ENCODE data around the gene TBC1D5.

Gene TBC1D5

DNA sequence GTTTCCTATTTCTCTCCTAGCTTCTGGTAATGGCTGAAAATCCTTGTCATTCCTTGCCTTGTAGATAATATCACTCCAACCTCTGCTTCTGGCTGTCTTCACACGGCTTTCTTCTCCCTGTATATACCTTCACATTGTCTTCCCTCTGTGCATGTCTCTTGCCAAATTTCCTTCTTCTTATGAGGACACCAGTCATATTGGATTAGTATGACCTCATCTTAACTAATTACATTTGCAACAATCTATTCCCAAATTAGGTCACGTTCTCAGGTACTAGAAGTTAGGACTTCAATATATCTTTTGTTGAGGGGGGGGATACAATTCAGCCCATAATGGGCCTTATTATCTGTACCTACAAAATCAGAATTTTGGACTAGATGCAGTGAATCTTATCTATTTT, 440.3 kb downstream of the TBC1D5 start:
- H3K9me3 ChIP-seq (ENCODE audit: control insufficient read depth, insufficient read depth, low read length), result no peaks in the 10 kb centered on the region
- H3K36me3 ChIP-seq (ENCODE audit: control insufficient read depth, low read length), result no peaks in the 10 kb centered on the region
- no peaks in the 10 kb centered on the region for H3F3A ChIP-seq (ENCODE audit: control insufficient read depth, insufficient read depth)
- no peak overlapping the region for H3K4me2 ChIP-seq (ENCODE audit: low read length)
- H4K20me1 ChIP-seq (ENCODE audit: control insufficient read depth, insufficient read depth, low read depth, low read length), result no peaks in the 10 kb centered on the region
- TF ChIP-seq EZH2phosphoT487 (IDR thresholded peaks at IDR 0.05; ENCODE audit: borderline replicate concordance, low read length), result no peak
- TF ChIP-seq, protein P1, sequence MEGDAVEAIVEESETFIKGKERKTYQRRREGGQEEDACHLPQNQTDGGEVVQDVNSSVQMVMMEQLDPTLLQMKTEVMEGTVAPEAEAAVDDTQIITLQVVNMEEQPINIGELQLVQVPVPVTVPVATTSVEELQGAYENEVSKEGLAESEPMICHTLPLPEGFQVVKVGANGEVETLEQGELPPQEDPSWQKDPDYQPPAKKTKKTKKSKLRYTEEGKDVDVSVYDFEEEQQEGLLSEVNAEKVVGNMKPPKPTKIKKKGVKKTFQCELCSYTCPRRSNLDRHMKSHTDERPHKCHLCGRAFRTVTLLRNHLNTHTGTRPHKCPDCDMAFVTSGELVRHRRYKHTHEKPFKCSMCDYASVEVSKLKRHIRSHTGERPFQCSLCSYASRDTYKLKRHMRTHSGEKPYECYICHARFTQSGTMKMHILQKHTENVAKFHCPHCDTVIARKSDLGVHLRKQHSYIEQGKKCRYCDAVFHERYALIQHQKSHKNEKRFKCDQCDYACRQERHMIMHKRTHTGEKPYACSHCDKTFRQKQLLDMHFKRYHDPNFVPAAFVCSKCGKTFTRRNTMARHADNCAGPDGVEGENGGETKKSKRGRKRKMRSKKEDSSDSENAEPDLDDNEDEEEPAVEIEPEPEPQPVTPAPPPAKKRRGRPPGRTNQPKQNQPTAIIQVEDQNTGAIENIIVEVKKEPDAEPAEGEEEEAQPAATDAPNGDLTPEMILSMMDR (IDR thresholded peaks at IDR 0.05; ENCODE audit: low read depth, low read length, poor library complexity, severe bottlenecking), result no peak
- H3K4me1 ChIP-seq (ENCODE audit: control insufficient read depth, low read length), result no peaks in the 10 kb centered on the region
- no peaks in the 10 kb centered on the region for H3K9me2 ChIP-seq (replicated peaks; ENCODE audit: control insufficient read depth, low read length)
- H3K79me2 ChIP-seq (ENCODE audit: control insufficient read depth, low read length), result no peaks in the 10 kb centered on the region
- no peak overlapping the region for H3K4me3 ChIP-seq (ENCODE audit: low read length)
- H3K27me3 ChIP-seq (ENCODE audit: control insufficient read depth, low read length), result no peaks in the 10 kb centered on the region
- no peak overlapping the region for H3K27ac ChIP-seq (ENCODE audit: low read depth, low read length)

DNA sequence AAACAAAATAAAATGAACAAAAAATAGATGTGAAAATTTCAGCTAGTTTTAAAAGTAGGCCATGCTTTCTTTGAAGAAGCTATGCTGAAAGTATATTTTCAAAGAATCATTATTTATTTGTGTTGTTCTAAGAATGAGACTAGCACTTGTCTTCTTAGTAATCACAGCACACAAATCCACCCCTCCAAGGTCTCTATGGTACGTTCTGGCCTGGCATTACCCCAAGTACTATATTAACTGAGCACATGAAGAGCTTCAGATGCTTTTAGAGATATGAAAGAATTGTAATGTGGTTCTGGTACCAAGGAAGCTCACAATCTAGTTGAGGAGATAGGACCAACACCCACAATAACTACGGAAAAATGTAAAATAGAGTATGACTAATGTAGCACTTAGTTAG, 441.2 kb downstream of the TBC1D5 start:
- Histone ChIP-seq H3K9me2 (replicated peaks; ENCODE audit: control insufficient read depth, low read length) (no peaks in the 10 kb centered on the region), H3K4me1 (ENCODE audit: control insufficient read depth, low read length) (no peaks in the 10 kb centered on the region), H3K27me3 (ENCODE audit: control insufficient read depth, low read length) (no peaks in the 10 kb centered on the region), H3K9me3 (ENCODE audit: control insufficient read depth, insufficient read depth, low read length) (no peaks in the 10 kb centered on the region), H3K4me2 (ENCODE audit: low read length) (no peak overlapping the region), H3F3A (ENCODE audit: control insufficient read depth, insufficient read depth) (no peaks in the 10 kb centered on the region), H4K20me1 (ENCODE audit: control insufficient read depth, insufficient read depth, low read depth, low read length) (no peaks in the 10 kb centered on the region), H3K4me3 (ENCODE audit: low read length) (no peak overlapping the region), H3K27ac (ENCODE audit: low read depth, low read length) (no peak overlapping the region), H3K36me3 (ENCODE audit: control insufficient read depth, low read length) (no peaks in the 10 kb centered on the region), H3K79me2 (ENCODE audit: control insufficient read depth, low read length) (no peaks in the 10 kb centered on the region)
- TF ChIP-seq, protein P1 (IDR thresholded peaks at IDR 0.05; ENCODE audit: low read depth, low read length, poor library complexity, severe bottlenecking), result no peak
- TF ChIP-seq EZH2phosphoT487 (IDR thresholded peaks at IDR 0.05; ENCODE audit: borderline replicate concordance, low read length), result no peak

DNA sequence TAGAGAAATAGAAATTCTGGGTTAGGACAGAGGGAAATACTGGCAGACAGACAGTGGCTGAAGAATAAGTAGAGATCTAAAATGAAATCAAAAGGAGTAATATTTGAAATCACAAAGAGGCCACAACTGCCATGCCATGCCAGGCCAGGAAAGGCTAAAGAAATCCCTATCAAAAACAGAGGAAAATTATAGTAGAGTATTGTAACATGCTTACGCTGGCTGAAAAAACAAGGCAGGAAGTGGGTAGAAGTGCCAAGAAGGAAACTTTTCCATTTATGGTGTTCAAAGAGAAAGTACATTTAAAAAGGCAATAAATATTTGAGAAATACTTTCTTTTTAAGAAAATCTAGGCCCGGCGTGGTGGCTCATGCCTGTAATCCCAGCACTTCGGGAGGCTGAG, 442.0 kb downstream of the TBC1D5 start:
- no peaks in the 10 kb centered on the region for H3F3A ChIP-seq (ENCODE audit: control insufficient read depth, insufficient read depth)
- no peak for TF ChIP-seq EZH2phosphoT487 (IDR thresholded peaks at IDR 0.05; ENCODE audit: borderline replicate concordance, low read length)
- TF ChIP-seq, protein P1 (IDR thresholded peaks at IDR 0.05; ENCODE audit: low read depth, low read length, poor library complexity, severe bottlenecking), result no peak
- no peaks in the 10 kb centered on the region for H3K27me3 ChIP-seq (ENCODE audit: control insufficient read depth, low read length)
- no peaks in the 10 kb centered on the region for H3K9me3 ChIP-seq (ENCODE audit: control insufficient read depth, insufficient read depth, low read length)
- H3K4me3 ChIP-seq (ENCODE audit: low read length), result no peak overlapping the region
- H3K79me2 ChIP-seq (ENCODE audit: control insufficient read depth, low read length), result no peaks in the 10 kb centered on the region
- H3K27ac ChIP-seq (ENCODE audit: low read depth, low read length), result no peak overlapping the region
- H4K20me1 ChIP-seq (ENCODE audit: control insufficient read depth, insufficient read depth, low read depth, low read length), result no peaks in the 10 kb centered on the region
- H3K36me3 ChIP-seq (ENCODE audit: control insufficient read depth, low read length), result no peaks in the 10 kb centered on the region
- H3K4me2 ChIP-seq (ENCODE audit: low read length), result no peak overlapping the region
- no peaks in the 10 kb centered on the region for H3K9me2 ChIP-seq (replicated peaks; ENCODE audit: control insufficient read depth, low read length)
- no peaks in the 10 kb centered on the region for H3K4me1 ChIP-seq (ENCODE audit: control insufficient read depth, low read length)

DNA sequence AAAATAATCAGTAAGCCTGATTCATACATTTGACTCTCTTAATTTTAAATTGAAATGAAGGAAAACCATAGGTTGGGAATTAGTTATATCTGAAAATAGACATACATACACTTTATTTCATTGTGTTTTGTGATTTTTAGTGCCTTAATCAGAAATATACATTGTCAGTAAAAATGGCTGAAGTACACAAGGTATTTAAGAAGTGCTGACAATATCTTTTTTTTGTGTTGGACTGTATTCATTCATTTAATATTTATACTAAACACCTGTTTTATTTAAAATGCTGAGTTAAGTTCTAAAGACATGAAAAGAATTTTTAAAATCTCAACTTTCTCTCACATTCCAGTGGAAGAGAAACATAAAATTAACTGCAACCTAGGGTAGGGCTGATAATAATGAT, 444.4 kb downstream of the TBC1D5 start:
- Histone ChIP-seq H3K79me2 (ENCODE audit: control insufficient read depth, low read length) (no peaks in the 10 kb centered on the region), H3K27me3 (ENCODE audit: control insufficient read depth, low read length) (no peaks in the 10 kb centered on the region), H3K4me1 (ENCODE audit: control insufficient read depth, low read length) (no peaks in the 10 kb centered on the region), H3K9me2 (replicated peaks; ENCODE audit: control insufficient read depth, low read length) (no peaks in the 10 kb centered on the region), H3K27ac (ENCODE audit: low read depth, low read length) (no peak overlapping the region), H3K9me3 (ENCODE audit: control insufficient read depth, insufficient read depth, low read length) (no peaks in the 10 kb centered on the region), H3F3A (ENCODE audit: control insufficient read depth, insufficient read depth) (no peaks in the 10 kb centered on the region), H3K4me3 (ENCODE audit: low read length) (no peak overlapping the region), H3K4me2 (ENCODE audit: low read length) (no peak overlapping the region), H4K20me1 (ENCODE audit: control insufficient read depth, insufficient read depth, low read depth, low read length) (no peaks in the 10 kb centered on the region), H3K36me3 (ENCODE audit: control insufficient read depth, low read length) (no peaks in the 10 kb centered on the region)
- no peak for TF ChIP-seq EZH2phosphoT487 (IDR thresholded peaks at IDR 0.05; ENCODE audit: borderline replicate concordance, low read length)
- TF ChIP-seq, protein P1 (IDR thresholded peaks at IDR 0.05; ENCODE audit: low read depth, low read length, poor library complexity, severe bottlenecking), result no peak
